RWPE2 (cell line): Measurements from ENCODE around the gene OTOR.

Source experiments
- ATAC-seq: fragments of 200-7000 bp; cut with Tn5 transposase; 3 replicates; pipeline ENCODE4 v1.9.1; 2021; ENCODE audit warnings: low read depth
- DNase-seq: peaks from one replicate; pipeline ENCODE4 v3.0.0-alpha.2; 2020; ENCODE audit warnings: low spot score
- H3K27ac ChIP-seq: fragments of 450-650 bp; 2 replicates; pipeline ENCODE4 v1.5.1; 2017; ENCODE audit warnings: mild to moderate bottlenecking; ENCODE audit not compliant: poor library complexity, severe bottlenecking
- H3K27me3 ChIP-seq: fragments of 250-450 bp; sonication (Bioruptor Pico); 2 replicates; pipeline ENCODE4 v1.5.1; 2021; ENCODE audit warnings: mild to moderate bottlenecking, moderate library complexity; ENCODE audit not compliant: insufficient read depth, poor library complexity, severe bottlenecking
- H3K36me3 ChIP-seq: fragments of 250-450 bp; sonication (Bioruptor Pico); 2 replicates; pipeline ENCODE4 v1.5.1; 2020; ENCODE audit warnings: low read depth, mild to moderate bottlenecking, moderate library complexity
- H3K4me1 ChIP-seq: fragments of 250-450 bp; sonication (Bioruptor Pico); 2 replicates; pipeline ENCODE4 v1.5.1; 2021; ENCODE audit warnings: mild to moderate bottlenecking, moderate library complexity; ENCODE audit not compliant: insufficient read depth, poor library complexity, severe bottlenecking
- H3K4me3 ChIP-seq: fragments of 250-450 bp; sonication (Bioruptor Pico); 2 replicates; pipeline ENCODE4 v1.5.1; 2021; ENCODE audit warnings: mild to moderate bottlenecking, moderate library complexity; ENCODE audit not compliant: severe bottlenecking
- H3K9me3 ChIP-seq: fragments of 250-450 bp; sonication (Bioruptor Pico); 2 replicates; pipeline ENCODE4 v1.5.1; 2021; ENCODE audit warnings: mild to moderate bottlenecking, moderate library complexity; ENCODE audit not compliant: severe bottlenecking
- TF ChIP-seq, protein P1 (sequence below): fragments of 450-650 bp; IDR thresholded peaks from one replicate; pipeline ENCODE4 v1.5.1; 2017; ENCODE audit warnings: mild to moderate bottlenecking, moderate library complexity; ENCODE audit not compliant: poor library complexity, severe bottlenecking

OTOR gene

DNA sequence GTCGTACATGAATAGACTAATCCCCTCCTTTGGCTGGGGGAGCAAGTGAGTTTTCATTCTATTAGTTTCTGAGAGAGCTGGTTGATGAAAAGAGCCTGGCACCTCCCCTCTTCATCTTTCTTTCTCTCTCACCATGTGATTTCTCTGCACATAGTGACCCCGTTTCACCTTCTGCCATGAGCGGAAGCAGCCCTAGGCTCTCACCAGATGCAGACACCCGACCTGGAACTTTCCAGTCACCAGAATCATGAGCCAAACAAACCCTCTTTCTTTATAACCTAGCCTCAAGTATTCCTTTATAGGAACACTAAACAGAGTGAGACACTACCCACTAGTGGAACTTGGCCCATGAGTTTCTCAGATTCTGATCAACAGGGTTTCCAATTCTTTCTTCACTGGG lies 16.4 kb downstream of the OTOR start:
- H3K36me3 ChIP-seq = no peaks in the 10 kb centered on the region
- no peaks in the 10 kb centered on the region for H3K9me3 ChIP-seq
- no peak for ATAC-seq
- peaks cover 5% of the 10 kb centered on the region for H3K27me3 ChIP-seq
- H3K27ac ChIP-seq = no peak overlapping the region
- DNase-seq = no peak
- TF ChIP-seq, protein P1, sequence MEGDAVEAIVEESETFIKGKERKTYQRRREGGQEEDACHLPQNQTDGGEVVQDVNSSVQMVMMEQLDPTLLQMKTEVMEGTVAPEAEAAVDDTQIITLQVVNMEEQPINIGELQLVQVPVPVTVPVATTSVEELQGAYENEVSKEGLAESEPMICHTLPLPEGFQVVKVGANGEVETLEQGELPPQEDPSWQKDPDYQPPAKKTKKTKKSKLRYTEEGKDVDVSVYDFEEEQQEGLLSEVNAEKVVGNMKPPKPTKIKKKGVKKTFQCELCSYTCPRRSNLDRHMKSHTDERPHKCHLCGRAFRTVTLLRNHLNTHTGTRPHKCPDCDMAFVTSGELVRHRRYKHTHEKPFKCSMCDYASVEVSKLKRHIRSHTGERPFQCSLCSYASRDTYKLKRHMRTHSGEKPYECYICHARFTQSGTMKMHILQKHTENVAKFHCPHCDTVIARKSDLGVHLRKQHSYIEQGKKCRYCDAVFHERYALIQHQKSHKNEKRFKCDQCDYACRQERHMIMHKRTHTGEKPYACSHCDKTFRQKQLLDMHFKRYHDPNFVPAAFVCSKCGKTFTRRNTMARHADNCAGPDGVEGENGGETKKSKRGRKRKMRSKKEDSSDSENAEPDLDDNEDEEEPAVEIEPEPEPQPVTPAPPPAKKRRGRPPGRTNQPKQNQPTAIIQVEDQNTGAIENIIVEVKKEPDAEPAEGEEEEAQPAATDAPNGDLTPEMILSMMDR = no peak
- H3K4me3 ChIP-seq = no peak overlapping the region
- no peaks in the 10 kb centered on the region for H3K4me1 ChIP-seq

DNA sequence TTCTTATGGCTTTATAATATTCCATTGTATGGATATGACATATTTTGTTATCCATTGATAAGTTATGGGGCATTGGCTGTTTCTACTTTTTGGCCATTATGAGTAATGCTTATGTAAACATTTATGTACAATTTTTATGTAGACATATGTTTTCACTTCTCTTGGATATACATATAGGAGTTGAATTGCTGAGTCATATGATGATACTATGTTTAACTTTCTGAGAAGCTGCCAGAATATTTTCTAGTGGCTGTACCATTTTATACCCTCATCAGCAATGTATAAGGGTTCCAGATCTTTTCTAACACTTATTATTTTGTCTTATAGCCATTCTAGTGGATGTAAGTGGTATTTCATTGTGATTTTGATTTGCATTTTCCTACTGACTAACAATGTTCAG lies 23.1 kb downstream of the OTOR start:
- ATAC-seq = no peak
- peaks cover 3% of the 10 kb centered on the region for H3K27me3 ChIP-seq
- H3K4me1 ChIP-seq = no peaks in the 10 kb centered on the region
- H3K9me3 ChIP-seq = no peaks in the 10 kb centered on the region
- no peak overlapping the region for H3K27ac ChIP-seq
- TF ChIP-seq, protein P1 = no peak
- H3K4me3 ChIP-seq = no peak overlapping the region
- DNase-seq = no peak
- no peaks in the 10 kb centered on the region for H3K36me3 ChIP-seq

DNA sequence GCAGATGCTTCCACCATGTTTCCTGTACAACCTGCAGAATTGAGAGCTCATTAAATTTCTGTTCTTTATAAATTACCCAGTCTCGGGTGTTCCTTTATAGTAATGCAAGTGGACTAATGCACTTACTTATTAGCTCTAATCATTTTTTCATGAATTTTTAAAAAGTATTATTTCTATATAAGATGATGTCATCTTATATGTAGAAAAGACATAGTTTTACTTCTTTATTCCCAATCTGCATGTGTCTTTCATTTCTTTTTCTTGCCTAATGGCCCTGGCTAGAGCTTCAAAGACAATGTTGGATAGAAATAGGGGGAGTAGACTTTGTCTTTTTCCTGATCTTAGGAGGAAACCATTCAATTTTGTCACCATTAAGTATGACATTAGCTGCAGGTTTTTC lies 27.8 kb downstream of the OTOR start:
- H3K27me3 ChIP-seq = no peaks in the 10 kb centered on the region
- TF ChIP-seq, protein P1 = no peak
- ATAC-seq = no peak
- H3K4me3 ChIP-seq = no peak overlapping the region
- no peak for DNase-seq
- H3K4me1 ChIP-seq = no peaks in the 10 kb centered on the region
- H3K9me3 ChIP-seq = no peaks in the 10 kb centered on the region
- no peaks in the 10 kb centered on the region for H3K36me3 ChIP-seq
- H3K27ac ChIP-seq = no peak overlapping the region

DNA sequence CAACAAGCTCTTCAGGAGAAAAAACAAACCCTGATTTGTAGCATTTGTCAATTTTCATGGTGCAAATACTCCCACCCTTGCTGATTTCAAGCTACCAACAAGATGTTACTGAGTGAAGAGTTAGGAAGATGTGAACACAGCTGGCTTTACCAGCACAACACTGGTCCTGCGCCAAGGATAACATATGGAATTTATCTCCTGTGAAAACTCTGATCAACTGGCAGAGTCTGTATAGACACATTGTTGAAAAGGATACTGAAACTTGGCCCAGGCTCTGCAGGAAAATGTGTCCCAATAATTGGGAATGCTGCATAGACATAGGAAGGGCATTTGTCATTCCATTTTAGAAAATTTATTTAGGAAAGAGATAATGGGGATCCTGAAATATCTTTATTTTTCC lies 29.0 kb downstream of the OTOR start:
- Histone ChIP-seq H3K4me1 (no peaks in the 10 kb centered on the region), H3K27me3 (no peaks in the 10 kb centered on the region), H3K36me3 (no peaks in the 10 kb centered on the region), H3K4me3 (no peak overlapping the region), H3K9me3 (no peaks in the 10 kb centered on the region), H3K27ac (no peak overlapping the region)
- ATAC-seq (no peak), DNase-seq (no peak)
- TF ChIP-seq, protein P1 = no peak

DNA sequence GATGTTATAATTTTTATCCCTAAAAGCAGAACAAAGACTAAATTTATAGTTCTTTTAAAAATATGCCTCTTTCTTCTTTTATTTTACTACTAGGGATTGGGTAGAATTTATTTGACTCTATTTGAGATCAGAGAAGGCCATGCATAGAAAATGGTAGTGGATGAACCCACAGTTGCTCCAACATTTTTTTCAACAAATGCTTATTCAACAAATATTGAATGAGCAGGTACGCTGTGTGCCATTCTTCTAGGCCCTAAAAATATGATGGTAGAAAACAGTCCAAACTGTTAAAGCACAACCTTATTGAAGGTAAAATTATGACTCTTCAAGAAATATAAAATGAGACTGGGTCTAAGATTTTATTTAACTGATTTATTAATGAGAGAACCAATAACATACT lies 30.0 kb downstream of the OTOR start:
- ATAC-seq (no peak), DNase-seq (no peak)
- Histone ChIP-seq H3K27ac (no peak overlapping the region), H3K27me3 (no peaks in the 10 kb centered on the region), H3K4me1 (no peaks in the 10 kb centered on the region), H3K4me3 (no peak overlapping the region), H3K9me3 (no peaks in the 10 kb centered on the region), H3K36me3 (no peaks in the 10 kb centered on the region)
- TF ChIP-seq, protein P1 = no peak
